Calu3 (cell line): ENCODE measurements around the gene ADAMTS17. TPM values are rescaled to one million over a fixed set of nuclear protein-coding genes. Genes with fewer than 3 reads are reported as not detected.
"Not testable (repeated sequence)": the region's sequence is repeated elsewhere in the genome, so short reads cannot be mapped to it uniquely, and the experiment has no call there.

Experiments
- BruUV-seq: library from RNA; stranded (reverse); fragments of 400-500 nt; replicated peaks from 2 replicates; lab custom pipeline; 2021; lab: Mats Ljungman, UMichigan
- CTCF ChIA-PET: fragments of 300-600 bp; sonication (Branson Sonifier 250); formaldehyde crosslinking; loops from one replicate; lab custom pipeline; 2022; ENCODE audit warnings: antibody characterized with exemption; lab: Charles Lee
- DNase-seq: peaks from one replicate; pipeline ENCODE4 v3.0.0; 2022
- H3K27ac Mint-ChIP-seq: one replicate; pipeline ENCODE4 v1.8.0; 2022; ENCODE audit warnings: mixed read lengths; ENCODE audit not compliant: unreplicated experiment
- H3K27me3 Mint-ChIP-seq: one replicate; pipeline ENCODE4 v1.8.0; 2022; ENCODE audit warnings: mixed read lengths; ENCODE audit not compliant: unreplicated experiment
- H3K36me3 Mint-ChIP-seq: one replicate; pipeline ENCODE4 v1.8.0; 2022; ENCODE audit warnings: mild to moderate bottlenecking, moderate library complexity, mixed read lengths; ENCODE audit not compliant: insufficient read depth, unreplicated experiment
- H3K4me1 Mint-ChIP-seq: one replicate; pipeline ENCODE4 v1.8.0; 2022; ENCODE audit warnings: mild to moderate bottlenecking, low read depth, mixed read lengths; ENCODE audit not compliant: unreplicated experiment
- H3K4me3 Mint-ChIP-seq: one replicate; pipeline ENCODE4 v1.8.0; 2022; ENCODE audit warnings: mild to moderate bottlenecking, low read depth, moderate library complexity, mixed read lengths; ENCODE audit not compliant: unreplicated experiment
- H3K9me3 Mint-ChIP-seq: one replicate; pipeline ENCODE4 v1.8.0; 2022; ENCODE audit warnings: low read depth, mixed read lengths; ENCODE audit not compliant: unreplicated experiment
- CTCF ChIP-seq: fragments of 200-600 bp; IDR thresholded peaks from one replicate; pipeline ENCODE4 v1.8.0; 2022; ENCODE audit warnings: antibody characterized with exemption; ENCODE audit not compliant: unreplicated experiment
- intact Hi-C: fragments of 100-400 bp; cut with micrococcal nuclease; formaldehyde crosslinking; loops from one replicate; pipeline ENCODE4 v1.10.0; 2022; ENCODE audit not compliant: unreplicated experiment
- total RNA-seq: library from RNA; stranded (reverse); gene quantifications from 2 replicates; pipeline ENCODE4 v1.2.3, GENCODE V29; 2022

Gene ADAMTS17
- total RNA-seq, 1 experiment from 2014 or later: 3.5 TPM

DNA sequence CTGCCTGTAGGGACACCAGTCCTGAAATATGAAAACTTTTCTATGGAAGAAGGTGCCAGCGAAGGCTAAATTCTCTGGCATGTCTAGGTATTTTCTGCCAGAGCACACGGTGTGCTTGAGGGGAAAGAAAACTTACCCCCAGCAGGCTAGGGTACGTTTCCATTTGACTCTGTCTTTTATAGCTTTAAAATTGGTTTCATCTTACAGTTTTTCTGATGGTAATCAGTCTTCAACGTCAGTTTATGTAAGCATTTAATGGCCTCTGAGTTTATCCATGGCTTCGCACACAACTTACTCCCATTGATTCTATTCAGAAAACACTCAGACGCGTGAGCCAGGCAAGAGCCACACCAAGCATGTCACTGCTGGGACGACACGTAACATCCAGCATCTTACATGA is 249.7 kb downstream of the ADAMTS17 start:
- no peak for TF ChIP-seq CTCF
- H3K27ac Mint-ChIP-seq: no peak overlapping the region
- no TSS peak for BruUV-seq
- H3K4me3 Mint-ChIP-seq: no peak overlapping the region
- CTCF ChIA-PET: no interaction called here
- no peak for DNase-seq
- no peaks in the 10 kb centered on the region for H3K4me1 Mint-ChIP-seq
- no peaks in the 10 kb centered on the region for H3K36me3 Mint-ChIP-seq
- intact Hi-C loops: no loop called here
- no peaks in the 10 kb centered on the region for H3K27me3 Mint-ChIP-seq
- peaks cover 3% of the 10 kb centered on the region for H3K9me3 Mint-ChIP-seq

- CTCF ChIA-PET: no interaction called here
Observed at GRCh38 chr15:100090411-100090810, 251.4 kb downstream of the ADAMTS17 start.

GRCh38 chr15:100084042-100084821 is 257.5 kb downstream of the ADAMTS17 start:
- H3K4me1 Mint-ChIP-seq, H3K27ac Mint-ChIP-seq, CTCF ChIA-PET, DNase-seq, H3K4me3 Mint-ChIP-seq, H3K36me3 Mint-ChIP-seq, H3K27me3 Mint-ChIP-seq, intact Hi-C loops, BruUV-seq: not testable (repeated sequence)
- peaks cover 22% of the 10 kb centered on the region for H3K9me3 Mint-ChIP-seq

More at GRCh38 chr15:100090411-100090810, 251.4 kb downstream of the ADAMTS17 start:
- Mint-ChIP-seq H3K27me3 (no peaks in the 10 kb centered on the region), H3K4me3 (no peak overlapping the region), H3K36me3 (no peaks in the 10 kb centered on the region), H3K27ac (no peak overlapping the region), H3K9me3 (peaks cover 12% of the 10 kb centered on the region), H3K4me1 (no peaks in the 10 kb centered on the region)
- intact Hi-C loops: no loop called here
- DNase-seq: no peak
- no peak for TF ChIP-seq CTCF
- no TSS peak for BruUV-seq

DNA sequence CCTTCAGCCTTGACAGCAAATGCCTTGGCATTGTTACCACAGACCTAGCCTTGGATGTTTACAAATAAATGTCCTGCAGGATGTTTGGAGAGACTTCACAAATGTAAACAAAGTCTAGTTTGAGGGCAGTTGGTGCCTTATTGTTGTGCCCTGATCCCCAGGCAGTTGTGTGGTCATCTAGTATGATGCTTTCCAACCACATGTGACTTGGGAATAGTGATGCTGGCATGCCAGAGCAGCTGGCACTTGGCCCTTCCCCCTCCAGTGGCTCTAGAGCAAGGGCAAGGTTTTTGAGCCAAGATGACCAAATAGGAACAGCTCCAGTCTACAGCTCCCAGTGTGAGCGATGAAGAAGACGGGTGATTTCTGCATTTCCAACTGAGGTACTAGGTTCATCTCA is 258.2 kb downstream of the ADAMTS17 start:
- H3K27me3 Mint-ChIP-seq: no peaks in the 10 kb centered on the region
- no TSS peak for BruUV-seq

More for the DNA sequence above, 258.2 kb downstream of the ADAMTS17 start:
- Mint-ChIP-seq H3K4me3 (no peak overlapping the region), H3K27ac (no peak overlapping the region), H3K4me1 (no peaks in the 10 kb centered on the region), H3K36me3 (no peaks in the 10 kb centered on the region), H3K9me3 (peaks cover 22% of the 10 kb centered on the region)
- CTCF ChIA-PET: no interaction called here
- intact Hi-C loops: no loop called here
- DNase-seq: no peak
- no peak for TF ChIP-seq CTCF
